ENCODE data around the gene SDK1. TPM values are rescaled to one million over a fixed set of nuclear protein-coding genes. Genes with fewer than 3 reads are reported as not detected.
"Not testable (repeated sequence)": the region's sequence is repeated elsewhere in the genome, so short reads cannot be mapped to it uniquely, and the experiment has no call there.

The SDK1 gene
- total RNA-seq, 4 donors from 2014 or later = under 0.01 to 16.2 (median 7.2) TPM

DNA sequence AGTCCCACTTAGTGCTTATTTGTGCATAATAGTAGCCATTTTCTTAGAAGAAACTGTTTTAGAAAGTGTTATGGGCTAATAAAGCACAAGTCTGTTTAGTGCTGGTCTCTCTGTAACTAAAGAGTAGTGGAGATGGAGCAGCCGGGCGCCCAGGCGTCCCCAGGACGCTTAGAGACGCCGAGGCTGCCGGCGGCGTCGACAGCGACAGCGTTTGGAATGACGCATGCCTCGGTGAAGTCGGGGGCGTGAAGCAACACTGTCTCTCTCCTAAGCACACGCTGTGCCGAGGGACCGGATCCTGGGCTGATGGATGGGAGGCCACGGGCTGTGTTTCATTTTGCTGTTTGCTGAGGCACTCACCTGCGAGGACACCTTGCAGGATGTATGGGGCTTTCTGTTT is 792.4 kb downstream of the SDK1 start:
- TF ChIP-seq CTCF (IDR thresholded peaks at IDR 0.05) = no peak
- Histone ChIP-seq H3K9me3 (peaks cover 0 to 6% of the 10 kb centered on the region in 2 donors), H3K4me3 (no peak overlapping the region), H3K4me1 (no peaks in the 10 kb centered on the region), H3K27ac (no peak overlapping the region), H3K36me3 (no peaks in the 10 kb centered on the region), H3K27me3 (no peaks in the 10 kb centered on the region)
- intact Hi-C loops (cut with DNase I; ENCODE audit: low total_unique reads) = no loop called here
- DNase-seq = no peak

- H3K4me1 ChIP-seq; H3K9me3 ChIP-seq; H3K27ac ChIP-seq; H3K27me3 ChIP-seq; intact Hi-C loops (cut with DNase I; ENCODE audit: low total_unique reads); H3K36me3 ChIP-seq; DNase-seq; H3K4me3 ChIP-seq: not testable (repeated sequence)
Observed at GRCh38 chr7:4094158-4094557, 793.1 kb downstream of the SDK1 start.

- DNase-seq = no peak
Observed at GRCh38 chr7:4097001-4097609, 796.1 kb downstream of the SDK1 start.

GRCh38 chr7:4098169-4098568 is 797.1 kb downstream of the SDK1 start:
- H3K4me3 ChIP-seq = no peak overlapping the region
- DNase-seq = no peak
- H3K27me3 ChIP-seq = no peaks in the 10 kb centered on the region
- no peaks in the 10 kb centered on the region for H3K4me1 ChIP-seq
- H3K36me3 ChIP-seq = no peaks in the 10 kb centered on the region
- no peak overlapping the region for H3K27ac ChIP-seq
- intact Hi-C loops (cut with DNase I; ENCODE audit: low total_unique reads) = no loop called here
- no peak for TF ChIP-seq CTCF (IDR thresholded peaks at IDR 0.05)
- no peak for TF ChIP-seq POLR2A (IDR thresholded peaks at IDR 0.05)
- H3K9me3 ChIP-seq = no peaks in the 10 kb centered on the region

More at GRCh38 chr7:4097001-4097609, 796.1 kb downstream of the SDK1 start:
- no peaks in the 10 kb centered on the region for H3K9me3 ChIP-seq
- no peaks in the 10 kb centered on the region for H3K36me3 ChIP-seq
- H3K27ac ChIP-seq = no peak overlapping the region
- H3K4me1 ChIP-seq = no peaks in the 10 kb centered on the region
- TF ChIP-seq CTCF (IDR thresholded peaks at IDR 0.05) = no peak
- TF ChIP-seq POLR2A (IDR thresholded peaks at IDR 0.05) = no peak
- no peaks in the 10 kb centered on the region for H3K27me3 ChIP-seq
- no peak overlapping the region for H3K4me3 ChIP-seq
- intact Hi-C loops (cut with DNase I; ENCODE audit: low total_unique reads) = no loop called here

DNA sequence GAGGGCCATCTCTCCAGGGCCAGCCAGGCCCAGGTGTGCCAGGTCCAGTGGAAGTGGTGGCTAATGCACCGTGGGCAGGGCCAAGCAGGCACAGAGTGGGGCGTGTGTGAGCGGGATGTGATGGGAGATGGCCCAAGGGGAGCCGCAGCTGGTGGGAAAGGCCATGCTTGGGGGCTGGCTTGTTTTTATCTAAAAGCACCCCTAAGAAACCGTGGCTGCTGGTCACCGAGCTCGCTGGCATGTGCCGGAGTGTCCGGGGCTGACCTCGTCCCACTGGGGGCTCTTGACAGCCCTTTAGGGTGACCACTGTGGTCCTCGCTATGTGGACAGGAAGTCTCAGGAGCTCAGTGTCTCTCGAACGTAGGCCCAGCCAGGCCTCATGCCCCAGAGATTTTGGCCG is 798.6 kb downstream of the SDK1 start:
- H3K27me3 ChIP-seq = no peaks in the 10 kb centered on the region
- H3K27ac ChIP-seq = no peak overlapping the region
- H3K4me1 ChIP-seq = no peaks in the 10 kb centered on the region
- no peaks in the 10 kb centered on the region for H3K9me3 ChIP-seq
- no peak for DNase-seq
- intact Hi-C loops (cut with DNase I; ENCODE audit: low total_unique reads) = no loop called here
- TF ChIP-seq POLR2A (IDR thresholded peaks at IDR 0.05) = no peak
- TF ChIP-seq CTCF (IDR thresholded peaks at IDR 0.05) = no peak
- no peaks in the 10 kb centered on the region for H3K36me3 ChIP-seq
- H3K4me3 ChIP-seq = no peak overlapping the region

DNA sequence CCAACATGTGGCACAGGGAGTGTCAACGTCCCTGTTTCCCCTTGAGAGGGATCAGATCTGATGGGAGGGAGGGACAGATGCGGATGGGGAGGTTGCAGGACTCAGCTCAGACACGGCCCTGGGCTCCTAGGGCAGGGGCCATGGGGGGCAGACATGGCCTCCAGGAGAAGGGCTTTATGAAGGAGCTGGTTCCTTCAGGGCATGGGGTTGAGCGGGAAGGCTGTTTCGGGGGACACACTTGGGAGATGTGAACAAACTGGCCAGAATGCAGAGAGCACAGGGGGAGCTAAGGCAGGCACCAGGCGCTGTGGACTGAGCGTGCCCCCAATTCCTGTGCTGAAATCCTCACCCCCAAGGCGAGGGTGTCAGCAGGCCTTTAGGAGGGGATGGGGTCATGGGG is 799.1 kb downstream of the SDK1 start:
- Histone ChIP-seq H3K27me3 (no peaks in the 10 kb centered on the region), H3K4me3 (no peak overlapping the region), H3K9me3 (no peaks in the 10 kb centered on the region), H3K4me1 (no peaks in the 10 kb centered on the region), H3K36me3 (no peaks in the 10 kb centered on the region), H3K27ac (no peak overlapping the region)
- no peak for DNase-seq
- intact Hi-C loops (cut with DNase I; ENCODE audit: low total_unique reads) = no loop called here
- TF ChIP-seq CTCF (IDR thresholded peaks at IDR 0.05) = no peak
- no peak for TF ChIP-seq POLR2A (IDR thresholded peaks at IDR 0.05)

Measured in uterus (tissue), 4 donors.